Uterus (tissue), 4 donors: Measurements from ENCODE around the gene IFNL4. TPM values are rescaled to one million over a fixed set of nuclear protein-coding genes. Genes with fewer than 3 reads are reported as not detected.
A peak's percentile ranks its signal among the peaks of the same experiment; 100 is the strongest.

Experiments
- DNase-seq, 2 donors: peaks; one replicate each; pipeline ENCODE4 v3.0.0-alpha.2; 2019 to 2020
- H3K27ac ChIP-seq, 2 donors: fragments of 200-600 bp; sonication (generic); 1 replicate in 1 of 2; 2 replicates in 1 of 2; pipeline ENCODE4 v1.5.1; 2016 to 2018
- H3K27me3 ChIP-seq, 2 donors: fragments of 200-600 bp; sonication (generic); one replicate each; pipeline ENCODE4 v1.5.1; 2018 to 2019; ENCODE audit warnings: control low read depth in 1 of 2
- H3K36me3 ChIP-seq, 2 donors: fragments of 200-600 bp; sonication (generic); one replicate each; pipeline ENCODE4 v1.5.1; 2019; ENCODE audit warnings: control low read depth in 1 of 2
- H3K4me1 ChIP-seq, 2 donors: fragments of 200-600 bp; sonication (generic); one replicate each; pipeline ENCODE4 v1.5.1; 2018 to 2019; ENCODE audit warnings: control low read depth in 1 of 2
- H3K4me3 ChIP-seq, 2 donors: fragments of 200-600 bp; sonication (generic); 1 replicate in 1 of 2; 2 replicates in 1 of 2; pipeline ENCODE4 v1.5.1; 2018 to 2019; ENCODE audit warnings: mild to moderate bottlenecking in 1 of 2
- H3K9me3 ChIP-seq, 2 donors: fragments of 200-600 bp; sonication (generic); one replicate each; pipeline ENCODE4 v1.5.1; 2019; ENCODE audit warnings: control low read depth in 1 of 2
- POLR2A ChIP-seq, 2 donors: fragments of 450-650 bp; IDR thresholded peaks; one replicate each; pipeline ENCODE4 v1.6.1; 2016; ENCODE audit warnings: antibody characterized with exemption in 2 of 2, mild to moderate bottlenecking in 1 of 2, moderate library complexity in 1 of 2
- intact Hi-C: fragments of 100-400 bp; cut with DNase I; formaldehyde crosslinking; loops from one replicate; pipeline ENCODE4 v1.15.1; 2023; ENCODE audit warnings: low total_unique reads
- total RNA-seq, 4 donors: library from RNA; depleted of rRNA in 3 of 4; stranded (reverse); fragments of >200 nt in 3 of 4; gene quantifications; one replicate each; pipeline versions ENCODE4 v1.1.0 to v1.2.4, GENCODE V29; 2014 to 2023
- TF ChIP-seq, protein P1 (sequence below), 4 experiments: fragments of 200-600 bp in 2 of 4; fragments of 450-650 bp in 2 of 4; sonication (generic) in 2 of 4; IDR thresholded peaks; one replicate each; pipeline ENCODE4 v1.5.1; 2016 to 2019; ENCODE audit warnings: antibody characterized with exemption in 4 of 4, mild to moderate bottlenecking in 2 of 4, moderate library complexity in 1 of 4
- donor health status: DM: yes; HTN: yes; CAD: no.

Gene IFNL4
- total RNA-seq, 4 donors from 2014 or later: 0.90 TPM; not detected in 3

GRCh38 chr19:39212375-39212742, 36.3 kb downstream of the IFNL4 start:
- no peak for DNase-seq
- intact Hi-C loops: no loop called here
- no peaks in the 10 kb centered on the region for H3K36me3 ChIP-seq
- H3K4me1 ChIP-seq: no peaks in the 10 kb centered on the region
- H3K9me3 ChIP-seq: no peaks in the 10 kb centered on the region
- no peak overlapping the region for H3K27ac ChIP-seq
- TF ChIP-seq POLR2A (IDR thresholded peaks at IDR 0.05): no peak
- TF ChIP-seq, protein P1, sequence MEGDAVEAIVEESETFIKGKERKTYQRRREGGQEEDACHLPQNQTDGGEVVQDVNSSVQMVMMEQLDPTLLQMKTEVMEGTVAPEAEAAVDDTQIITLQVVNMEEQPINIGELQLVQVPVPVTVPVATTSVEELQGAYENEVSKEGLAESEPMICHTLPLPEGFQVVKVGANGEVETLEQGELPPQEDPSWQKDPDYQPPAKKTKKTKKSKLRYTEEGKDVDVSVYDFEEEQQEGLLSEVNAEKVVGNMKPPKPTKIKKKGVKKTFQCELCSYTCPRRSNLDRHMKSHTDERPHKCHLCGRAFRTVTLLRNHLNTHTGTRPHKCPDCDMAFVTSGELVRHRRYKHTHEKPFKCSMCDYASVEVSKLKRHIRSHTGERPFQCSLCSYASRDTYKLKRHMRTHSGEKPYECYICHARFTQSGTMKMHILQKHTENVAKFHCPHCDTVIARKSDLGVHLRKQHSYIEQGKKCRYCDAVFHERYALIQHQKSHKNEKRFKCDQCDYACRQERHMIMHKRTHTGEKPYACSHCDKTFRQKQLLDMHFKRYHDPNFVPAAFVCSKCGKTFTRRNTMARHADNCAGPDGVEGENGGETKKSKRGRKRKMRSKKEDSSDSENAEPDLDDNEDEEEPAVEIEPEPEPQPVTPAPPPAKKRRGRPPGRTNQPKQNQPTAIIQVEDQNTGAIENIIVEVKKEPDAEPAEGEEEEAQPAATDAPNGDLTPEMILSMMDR (IDR thresholded peaks at IDR 0.05): peak in 3 of 4 experiments; percentile 8 to 24 (median 9)
- no peak overlapping the region for H3K4me3 ChIP-seq
- no peaks in the 10 kb centered on the region for H3K27me3 ChIP-seq

- DNase-seq: no peak
- Histone ChIP-seq H3K4me3 (no peak overlapping the region), H3K9me3 (no peaks in the 10 kb centered on the region), H3K27ac (no peak overlapping the region), H3K4me1 (no peaks in the 10 kb centered on the region), H3K36me3 (no peaks in the 10 kb centered on the region), H3K27me3 (no peaks in the 10 kb centered on the region)
- intact Hi-C loops: no loop called here
- no peak for TF ChIP-seq POLR2A (IDR thresholded peaks at IDR 0.05)
- TF ChIP-seq, protein P1 (IDR thresholded peaks at IDR 0.05): no peak
These were observed 36.8 kb downstream of the IFNL4 start for GRCh38 chr19:39211731-39212374.

GRCh38 chr19:39209196-39209595, 39.5 kb downstream of the IFNL4 start:
- Histone ChIP-seq H3K9me3 (no peaks in the 10 kb centered on the region), H3K27ac (no peak overlapping the region), H3K4me1 (no peaks in the 10 kb centered on the region), H3K4me3 (no peak overlapping the region), H3K27me3 (no peaks in the 10 kb centered on the region), H3K36me3 (no peaks in the 10 kb centered on the region)
- intact Hi-C loops: no loop called here
- DNase-seq: no peak
- TF ChIP-seq POLR2A (IDR thresholded peaks at IDR 0.05): no peak
- TF ChIP-seq, protein P1 (IDR thresholded peaks at IDR 0.05): no peak

DNA sequence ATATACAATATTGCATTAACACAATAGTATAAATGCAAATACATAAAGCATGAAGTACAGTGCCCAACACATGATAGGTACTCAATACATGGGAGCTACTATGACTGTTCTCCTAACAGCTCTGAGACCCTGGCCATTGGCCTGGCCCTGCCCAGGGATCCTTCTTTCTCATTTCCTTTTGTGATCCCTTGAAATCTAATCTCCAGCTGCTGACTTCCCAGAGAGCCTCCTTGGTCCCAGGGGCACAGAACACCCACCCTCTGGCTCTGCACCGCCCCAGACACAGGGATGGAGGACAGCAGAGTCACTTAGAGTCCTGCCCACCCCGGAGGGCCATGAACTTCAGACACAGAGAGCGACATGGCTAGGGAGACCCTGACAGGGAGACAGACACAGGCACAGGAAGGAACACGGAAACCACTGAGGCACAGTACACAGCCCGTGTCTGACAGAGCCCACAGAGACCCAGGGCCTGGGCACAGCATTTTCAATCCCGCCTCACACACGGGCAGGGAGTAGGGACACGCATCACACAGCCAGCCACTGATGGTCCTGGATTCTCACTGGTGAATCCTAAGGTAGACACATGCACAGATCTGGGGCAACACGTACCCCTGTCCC, 40.4 kb downstream of the IFNL4 start:
- no peaks in the 10 kb centered on the region for H3K9me3 ChIP-seq
- no peak for DNase-seq
- intact Hi-C loops: no loop called here
- H3K4me3 ChIP-seq: no peak overlapping the region
- no peaks in the 10 kb centered on the region for H3K4me1 ChIP-seq
- H3K27me3 ChIP-seq: no peaks in the 10 kb centered on the region
- H3K27ac ChIP-seq: no peak overlapping the region
- TF ChIP-seq POLR2A (IDR thresholded peaks at IDR 0.05): no peak
- TF ChIP-seq, protein P1 (IDR thresholded peaks at IDR 0.05): no peak
- no peaks in the 10 kb centered on the region for H3K36me3 ChIP-seq

GRCh38 chr19:39207293-39207836, 41.3 kb downstream of the IFNL4 start:
- H3K27me3 ChIP-seq: no peaks in the 10 kb centered on the region
- no peak overlapping the region for H3K27ac ChIP-seq
- no peaks in the 10 kb centered on the region for H3K4me1 ChIP-seq
- DNase-seq: no peak
- H3K36me3 ChIP-seq: no peaks in the 10 kb centered on the region
- H3K4me3 ChIP-seq: no peak overlapping the region
- TF ChIP-seq, protein P1 (IDR thresholded peaks at IDR 0.05): no peak
- H3K9me3 ChIP-seq: no peaks in the 10 kb centered on the region
- intact Hi-C loops: no loop called here
